BLaER1 treated with 17β-estradiol and CSF1 and Interleukin-3, amounts not matched to agents 10 nM and 100 nM (cell line): ENCODE data around the gene SPDL1.

ENCODE experiments used
- H3K27ac ChIP-seq, 11 experiments: shearing (Covaris generic); formaldehyde crosslinking; 2 replicates each; pipeline ENCODE4 v1.8.1; 2022
- H3K27me3 ChIP-seq, 11 experiments: shearing (Covaris generic); formaldehyde crosslinking; 2 replicates each; pipeline ENCODE4 v1.8.1; 2022
- H3K36me3 ChIP-seq, 11 experiments: shearing (Covaris generic); formaldehyde crosslinking; 2 replicates each; pipeline ENCODE4 v1.8.1; 2022
- H3K4me1 ChIP-seq, 10 experiments: shearing (Covaris generic); formaldehyde crosslinking; 2 replicates each; pipeline ENCODE4 v1.8.1; 2022
- H3K4me2 ChIP-seq, 11 experiments: shearing (Covaris generic); formaldehyde crosslinking; 2 replicates each; pipeline ENCODE4 v1.8.1; 2022
- H3K4me3 ChIP-seq, 10 experiments: shearing (Covaris generic); formaldehyde crosslinking; 2 replicates each; pipeline ENCODE4 v1.8.1; 2022
- H3K9ac ChIP-seq, 11 experiments: shearing (Covaris generic); formaldehyde crosslinking; 2 replicates each; pipeline ENCODE4 v1.8.1; 2022
- H3K9me3 ChIP-seq, 11 experiments: shearing (Covaris generic); formaldehyde crosslinking; replicated peaks in 1 of 11; 2 replicates each; pipeline ENCODE4 v1.8.1; 2022
- H4K20me1 ChIP-seq, 11 experiments: shearing (Covaris generic); formaldehyde crosslinking; 2 replicates each; pipeline ENCODE4 v1.8.1; 2022
- Cebpa-rat ChIP-seq, 11 experiments: shearing (Covaris generic); IDR thresholded peaks; 2 replicates each; pipeline ENCODE4 v1.8.1; 2022

SPDL1 gene

GRCh38 chr5:169548315-169548714 is 35.3 kb upstream of the SPDL1 start:
- H4K20me1 ChIP-seq, result no peaks in the 10 kb centered on the region
- H3K4me3 ChIP-seq, result no peak overlapping the region
- H3K36me3 ChIP-seq, result no peaks in the 10 kb centered on the region
- peaks cover 0 to 8% (median 0%) of the 10 kb centered on the region in 10 experiments; a peak in 1 of 20 replicates for H3K4me1 ChIP-seq
- peak overlapping the region in 1 of 11 experiments; percentile 45; a peak in 1 of 22 replicates for H3K4me2 ChIP-seq
- no peak overlapping the region for H3K27ac ChIP-seq
- TF ChIP-seq Cebpa-rat (IDR thresholded peaks at IDR 0.05), result no peak
- no peaks in the 10 kb centered on the region for H3K27me3 ChIP-seq
- H3K9ac ChIP-seq, result no peak overlapping the region
- H3K9me3 ChIP-seq, result no peaks in the 10 kb centered on the region

DNA sequence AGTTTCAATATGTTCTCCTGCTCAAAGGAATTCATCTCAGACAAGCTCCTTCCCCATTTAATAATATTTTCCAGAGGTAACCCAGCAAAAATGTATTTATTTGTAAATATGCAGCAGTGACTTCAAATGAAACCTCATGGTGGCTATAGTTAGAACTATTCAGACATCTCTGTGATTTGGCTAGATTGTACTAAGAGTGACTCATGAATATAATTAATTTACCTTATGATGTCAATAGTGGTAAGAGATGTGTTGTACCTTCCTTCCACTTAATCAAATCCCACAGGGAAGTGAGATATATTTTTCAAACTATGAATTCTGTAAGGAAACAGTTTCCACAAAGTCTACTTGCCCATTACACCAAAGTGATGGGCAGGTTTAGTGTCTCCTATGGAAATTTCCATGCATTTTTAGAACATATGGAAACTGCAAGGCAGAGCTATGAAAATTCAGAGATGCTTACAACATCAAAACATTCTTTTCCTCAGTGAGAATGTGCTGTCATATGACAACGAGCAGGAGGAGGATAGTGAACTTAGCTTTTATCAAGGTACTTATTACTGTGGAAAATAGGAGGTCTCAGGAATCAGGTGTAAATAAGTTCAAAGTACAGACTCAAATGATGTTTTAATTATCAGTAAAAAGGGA is 34.0 kb upstream of the SPDL1 start:
- H3K4me3 ChIP-seq, result no peak overlapping the region
- H3K4me1 ChIP-seq, result peaks cover 0 to 8% (median 0%) of the 10 kb centered on the region in 10 experiments; a peak in 1 of 20 replicates
- no peaks in the 10 kb centered on the region for H3K9me3 ChIP-seq
- H3K27ac ChIP-seq, result no peak overlapping the region
- H4K20me1 ChIP-seq, result no peaks in the 10 kb centered on the region
- no peaks in the 10 kb centered on the region for H3K36me3 ChIP-seq
- no peak for TF ChIP-seq Cebpa-rat (IDR thresholded peaks at IDR 0.05)
- H3K4me2 ChIP-seq, result no peak overlapping the region
- H3K9ac ChIP-seq, result 0 out of 22 replicates have a peak overlapping the region, but pooled peaks of 1 of the 11 experiments have one; percentile 19
- H3K27me3 ChIP-seq, result no peaks in the 10 kb centered on the region

DNA sequence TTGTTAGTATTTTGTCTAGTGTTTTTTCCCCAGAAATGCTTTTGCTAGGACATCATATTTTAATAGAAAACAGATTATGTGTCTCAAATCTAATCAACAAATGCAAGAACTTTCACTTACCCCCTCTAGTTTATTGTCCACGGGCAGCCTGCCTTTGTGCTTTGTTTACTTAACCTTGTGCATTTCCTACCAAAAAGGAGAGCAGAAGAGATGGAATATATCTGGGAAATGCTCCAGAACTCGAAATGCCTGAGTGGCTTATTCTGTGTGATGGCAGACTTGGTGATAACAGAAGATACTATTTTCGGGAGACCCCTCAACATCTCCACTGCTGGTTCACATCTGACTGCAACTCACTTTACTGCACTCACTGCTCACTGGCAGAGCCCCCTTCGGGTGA is 33.3 kb upstream of the SPDL1 start:
- no peak overlapping the region for H3K27ac ChIP-seq
- no peaks in the 10 kb centered on the region for H3K9me3 ChIP-seq
- H3K4me3 ChIP-seq, result no peak overlapping the region
- peaks cover 0 to 8% (median 0%) of the 10 kb centered on the region in 10 experiments; a peak in 1 of 20 replicates for H3K4me1 ChIP-seq
- no peaks in the 10 kb centered on the region for H3K27me3 ChIP-seq
- no peak overlapping the region for H3K4me2 ChIP-seq
- H3K36me3 ChIP-seq, result no peaks in the 10 kb centered on the region
- H4K20me1 ChIP-seq, result no peaks in the 10 kb centered on the region
- H3K9ac ChIP-seq, result no peak overlapping the region
- TF ChIP-seq Cebpa-rat (IDR thresholded peaks at IDR 0.05), result no peak

DNA sequence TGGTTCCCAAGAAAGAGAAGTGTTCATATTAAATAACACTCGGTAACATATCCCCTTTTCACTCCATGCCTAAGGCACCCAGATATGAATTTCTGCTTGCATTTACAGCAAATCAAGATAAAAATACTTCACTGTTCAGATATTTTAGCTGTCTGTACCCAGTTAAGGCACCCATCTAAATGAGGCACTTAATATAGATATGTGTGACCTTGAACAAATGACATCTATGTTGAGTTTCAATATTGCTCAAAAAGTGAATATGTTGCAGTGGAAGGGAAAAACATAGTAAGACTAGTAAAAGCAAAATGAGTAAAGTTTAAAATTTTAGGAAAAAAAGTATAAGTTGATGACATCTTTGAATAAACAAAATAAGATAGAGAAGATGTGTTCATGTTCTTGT is 32.4 kb upstream of the SPDL1 start:
- TF ChIP-seq Cebpa-rat (IDR thresholded peaks at IDR 0.05), result no peak
- Histone ChIP-seq H3K4me2 (no peak overlapping the region), H3K9me3 (no peaks in the 10 kb centered on the region), H3K27ac (no peak overlapping the region), H3K4me1 (peaks cover 0 to 8% (median 0%) of the 10 kb centered on the region in 10 experiments; a peak in 1 of 20 replicates), H3K4me3 (no peak overlapping the region), H3K27me3 (no peaks in the 10 kb centered on the region), H4K20me1 (no peaks in the 10 kb centered on the region), H3K9ac (no peak overlapping the region), H3K36me3 (no peaks in the 10 kb centered on the region)

DNA sequence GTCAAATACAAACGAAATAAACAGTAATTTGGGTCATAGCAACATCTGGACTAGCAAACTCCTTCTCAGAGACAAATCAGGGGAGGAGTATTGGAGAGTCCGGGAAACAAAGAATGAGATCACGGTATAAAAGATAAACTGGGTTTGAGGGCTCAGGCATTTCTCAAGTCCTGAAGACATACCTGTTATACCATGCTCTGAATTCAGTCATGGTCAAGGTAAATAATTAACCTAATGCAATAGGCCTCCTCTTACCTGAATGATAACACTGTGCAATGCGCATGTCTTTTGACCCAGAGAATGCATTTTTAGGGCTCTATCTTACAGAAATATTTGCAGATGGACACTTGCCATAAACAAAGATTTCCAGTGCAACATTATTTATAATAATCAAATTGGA is 31.9 kb upstream of the SPDL1 start:
- Histone ChIP-seq H3K27ac (no peak overlapping the region), H3K9ac (no peak overlapping the region), H3K36me3 (no peaks in the 10 kb centered on the region), H3K4me1 (peaks cover 0 to 8% (median 0%) of the 10 kb centered on the region in 10 experiments; a peak in 1 of 20 replicates), H3K4me3 (no peak overlapping the region), H3K4me2 (no peak overlapping the region), H4K20me1 (no peaks in the 10 kb centered on the region), H3K9me3 (no peaks in the 10 kb centered on the region), H3K27me3 (no peaks in the 10 kb centered on the region)
- no peak for TF ChIP-seq Cebpa-rat (IDR thresholded peaks at IDR 0.05)

DNA sequence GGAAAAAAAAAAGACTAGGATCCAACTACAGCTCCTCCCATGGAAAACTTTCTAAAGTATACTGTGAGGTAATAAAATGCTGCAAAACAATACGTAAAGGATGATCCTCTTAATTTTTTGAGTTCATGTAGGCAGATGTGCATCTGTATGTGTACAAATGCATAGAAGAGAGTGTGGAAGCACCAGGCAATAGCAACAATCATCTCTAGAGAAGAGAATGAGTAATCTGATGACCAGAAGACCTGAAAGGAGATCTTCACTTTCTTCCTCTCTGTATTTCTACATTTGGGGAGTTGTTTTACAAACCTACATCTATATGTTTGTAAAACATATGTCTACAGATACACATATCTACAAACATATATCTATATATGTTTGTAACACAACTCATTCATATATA is 29.3 kb upstream of the SPDL1 start:
- Histone ChIP-seq H3K4me1 (no peaks in the 10 kb centered on the region), H4K20me1 (no peaks in the 10 kb centered on the region), H3K27ac (no peak overlapping the region), H3K9ac (no peak overlapping the region), H3K4me2 (no peak overlapping the region), H3K4me3 (no peak overlapping the region), H3K9me3 (peaks cover 0 to 15% (median 0%) of the 10 kb centered on the region in 11 experiments; a peak in 3 of 22 replicates), H3K36me3 (no peaks in the 10 kb centered on the region), H3K27me3 (no peaks in the 10 kb centered on the region)
- TF ChIP-seq Cebpa-rat (IDR thresholded peaks at IDR 0.05), result no peak

GRCh38 chr5:169557838-169558237 is 25.7 kb upstream of the SPDL1 start:
- Histone ChIP-seq H3K27ac (no peak overlapping the region), H4K20me1 (no peaks in the 10 kb centered on the region), H3K27me3 (no peaks in the 10 kb centered on the region), H3K9me3 (peaks cover 0 to 15% (median 0%) of the 10 kb centered on the region in 11 experiments; a peak in 3 of 22 replicates), H3K36me3 (no peaks in the 10 kb centered on the region), H3K9ac (no peak overlapping the region), H3K4me2 (no peak overlapping the region), H3K4me1 (no peaks in the 10 kb centered on the region), H3K4me3 (no peak overlapping the region)
- no peak for TF ChIP-seq Cebpa-rat (IDR thresholded peaks at IDR 0.05)

- H3K27me3 ChIP-seq, result no peaks in the 10 kb centered on the region
- no peak overlapping the region for H3K4me3 ChIP-seq
- no peak overlapping the region for H3K27ac ChIP-seq
- no peaks in the 10 kb centered on the region for H3K36me3 ChIP-seq
- peaks cover 0 to 17% (median 0%) of the 10 kb centered on the region in 11 experiments; a peak in 6 of 22 replicates for H3K9me3 ChIP-seq
- no peak overlapping the region for H3K9ac ChIP-seq
- no peak overlapping the region for H3K4me2 ChIP-seq
- TF ChIP-seq Cebpa-rat (IDR thresholded peaks at IDR 0.05), result no peak
- peaks cover 0 to 2% (median 0%) of the 10 kb centered on the region in 10 experiments; a peak in 5 of 20 replicates for H3K4me1 ChIP-seq
- H4K20me1 ChIP-seq, result no peaks in the 10 kb centered on the region
Measured at GRCh38 chr5:169561893-169562292, 21.7 kb upstream of the SPDL1 start.

DNA sequence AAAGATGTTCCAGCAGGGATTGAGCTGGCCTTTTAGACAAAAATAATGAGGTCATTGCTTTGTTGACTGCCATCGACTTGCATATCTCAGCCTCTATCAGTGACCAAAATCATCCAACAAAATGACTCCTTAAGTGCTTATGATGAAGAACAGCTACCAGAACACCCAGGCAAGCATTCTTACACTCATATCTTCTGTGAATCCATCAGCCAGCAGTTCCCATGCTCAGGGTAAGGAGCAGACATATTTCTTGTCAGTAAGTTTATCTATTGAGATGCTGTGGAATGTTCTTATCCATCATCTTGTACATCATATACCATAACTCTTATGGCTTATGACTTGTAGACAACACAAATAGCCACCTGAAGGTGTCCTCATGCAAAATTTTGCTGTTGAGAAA is 20.2 kb upstream of the SPDL1 start:
- H3K4me1 ChIP-seq, result peaks cover 0 to 15% (median 8%) of the 10 kb centered on the region in 10 experiments; a peak in 10 of 20 replicates
- H3K4me3 ChIP-seq, result no peak overlapping the region
- H3K27me3 ChIP-seq, result no peaks in the 10 kb centered on the region
- no peak overlapping the region for H3K4me2 ChIP-seq
- H3K9me3 ChIP-seq, result peaks cover 0 to 20% (median 0%) of the 10 kb centered on the region in 11 experiments; a peak in 5 of 22 replicates
- 0 out of 22 replicates have a peak, but pooled peaks cover 0 to 3% (median 0%) of the 10 kb centered on the region in 11 experiments for H4K20me1 ChIP-seq
- no peak for TF ChIP-seq Cebpa-rat (IDR thresholded peaks at IDR 0.05)
- H3K27ac ChIP-seq, result no peak overlapping the region
- no peaks in the 10 kb centered on the region for H3K36me3 ChIP-seq
- no peak overlapping the region for H3K9ac ChIP-seq

DNA sequence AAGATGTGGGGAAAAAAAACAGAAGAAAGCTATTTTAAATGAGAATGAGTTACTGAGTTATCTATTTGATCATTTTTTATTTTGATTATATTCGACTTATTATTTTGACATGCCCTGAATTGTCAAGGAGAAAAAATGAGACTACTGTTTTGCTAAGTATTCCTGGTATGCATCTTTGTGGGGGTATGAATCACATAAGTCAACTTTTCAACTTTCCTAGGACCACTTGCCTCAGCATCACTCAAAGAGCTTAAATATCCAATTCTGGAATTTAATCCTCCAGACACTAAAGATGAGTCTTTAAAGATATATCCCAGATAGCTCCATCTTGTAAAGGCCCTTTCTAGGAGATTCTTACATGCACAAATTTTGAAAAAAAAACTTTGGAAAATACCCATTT is 17.4 kb upstream of the SPDL1 start:
- Histone ChIP-seq H3K4me2 (no peak overlapping the region), H4K20me1 (0 out of 22 replicates have a peak, but pooled peaks cover 0 to 3% (median 0%) of the 10 kb centered on the region in 11 experiments), H3K9me3 (peaks cover 0 to 20% (median 0%) of the 10 kb centered on the region in 11 experiments; a peak in 4 of 22 replicates), H3K27ac (no peak overlapping the region), H3K9ac (no peak overlapping the region), H3K4me1 (peaks cover 0 to 15% (median 8%) of the 10 kb centered on the region in 10 experiments; a peak in 10 of 20 replicates), H3K27me3 (no peaks in the 10 kb centered on the region), H3K4me3 (no peak overlapping the region), H3K36me3 (no peaks in the 10 kb centered on the region)
- TF ChIP-seq Cebpa-rat (IDR thresholded peaks at IDR 0.05), result no peak
